OCI-LY7 (cell line): ENCODE data around the gene DUOX2.

Experiments
- CTCF ChIP-seq: fragments of 200-600 bp; sonication (generic); conservative IDR thresholded peaks from 2 replicates; pipeline ENCODE4 v1.5.1; 2014; ENCODE audit warnings: mild to moderate bottlenecking, antibody characterized with exemption, low read length, moderate library complexity, mixed read lengths
- EZH2phosphoT487 ChIP-seq: fragments of 200-600 bp; sonication (generic); IDR thresholded peaks from 2 replicates; pipeline ENCODE4 v1.6.1; 2018; ENCODE audit warnings: low read depth, borderline replicate concordance, mild to moderate bottlenecking, mixed run types, antibody characterized with exemption, low read length, moderate library complexity, mixed read lengths

GRCh38 chr15:45091576-45091975 is 22.4 kb downstream of the DUOX2 start:
- TF ChIP-seq EZH2phosphoT487 (no peak), CTCF (no peak)
